ENCODE results near the gene ASIC1.
A peak's percentile ranks its signal among the peaks of the same experiment; 100 is the strongest.

Gene ASIC1

GRCh38 chr12:50057000-50057841 is at the start of gene ASIC1:
ASIC1 (plus strand) TSS chr12:50057596; CDS start chr12:50058767, 1,171 bp downstream.
- DNase-seq, result peak; percentile 49

GRCh38 chr12:50013361-50014147 is 43.8 kb upstream of the ASIC1 start:
- DNase-seq, result no peak

GRCh38 chr12:50014342-50014741 is 43.1 kb upstream of the ASIC1 start:
- no peak for DNase-seq

GRCh38 chr12:50016501-50017475 is 40.6 kb upstream of the ASIC1 start:
- DNase-seq, result no peak

GRCh38 chr12:50017641-50018040 is 39.8 kb upstream of the ASIC1 start:
- DNase-seq, result peak; percentile 48

GRCh38 chr12:50018154-50018553 is 39.2 kb upstream of the ASIC1 start:
- no peak for DNase-seq

GRCh38 chr12:50018968-50019367 is 38.4 kb upstream of the ASIC1 start:
- no peak for DNase-seq

- DNase-seq, result no peak
Observed at GRCh38 chr12:50019524-50019923, 37.9 kb upstream of the ASIC1 start.

GRCh38 chr12:50021031-50021430 is 36.4 kb upstream of the ASIC1 start:
- no peak for DNase-seq

- DNase-seq, result no peak
Observed at GRCh38 chr12:50022903-50023302, 34.5 kb upstream of the ASIC1 start.

GRCh38 chr12:50024227-50024626 is 33.2 kb upstream of the ASIC1 start:
- DNase-seq, result no peak

GRCh38 chr12:50024805-50025186 is 32.6 kb upstream of the ASIC1 start:
- no peak for DNase-seq

GRCh38 chr12:50025187-50026059 is 32.0 kb upstream of the ASIC1 start, which contains the start of gene RACGAP1:
RACGAP1 (minus strand) TSS chr12:50025494; CDS start chr12:50016715, 8,779 bp downstream.
- DNase-seq, result peak; percentile 99

GRCh38 chr12:50026691-50027090 is 30.7 kb upstream of the ASIC1 start:
- no peak for DNase-seq

GRCh38 chr12:50030449-50030848 is 26.9 kb upstream of the ASIC1 start:
- DNase-seq, result peak; percentile 55

GRCh38 chr12:50032515-50032853 is 24.9 kb upstream of the ASIC1 start:
- DNase-seq, result peak; percentile 11

GRCh38 chr12:50032854-50033581 is 24.4 kb upstream of the ASIC1 start:
- DNase-seq, result peak; percentile 80

GRCh38 chr12:50038336-50038735 is 19.1 kb upstream of the ASIC1 start:
- peak; percentile 32 for DNase-seq

- DNase-seq, result peak; percentile 73
Observed at GRCh38 chr12:50039151-50039835, 18.1 kb upstream of the ASIC1 start.

GRCh38 chr12:50040657-50041056 is 16.7 kb upstream of the ASIC1 start:
- DNase-seq, result no peak
